GM12875 (cell line): ENCODE data around the gene LHX2.
A peak's percentile ranks its signal among the peaks of the same experiment; 100 is the strongest.

Source experiments
- H3K4me3 ChIP-seq: one replicate; pipeline ENCODE4 v1.5.1; 2011; ENCODE audit warnings: low read depth, low read length, control low read depth
- TF ChIP-seq, protein P1 (sequence below): IDR thresholded peaks from 2 replicates; pipeline ENCODE4 v1.5.1; 2011; ENCODE audit warnings: low read depth, mild to moderate bottlenecking, control low read depth, inconsistent platforms, low read length, moderate library complexity, borderline replicate concordance; ENCODE audit not compliant: insufficient read depth

The LHX2 gene

GRCh38 chr9:124010303-124010664 lies 1.3 kb upstream of the LHX2 start:
- no peak overlapping the region for H3K4me3 ChIP-seq
- TF ChIP-seq, protein P1, sequence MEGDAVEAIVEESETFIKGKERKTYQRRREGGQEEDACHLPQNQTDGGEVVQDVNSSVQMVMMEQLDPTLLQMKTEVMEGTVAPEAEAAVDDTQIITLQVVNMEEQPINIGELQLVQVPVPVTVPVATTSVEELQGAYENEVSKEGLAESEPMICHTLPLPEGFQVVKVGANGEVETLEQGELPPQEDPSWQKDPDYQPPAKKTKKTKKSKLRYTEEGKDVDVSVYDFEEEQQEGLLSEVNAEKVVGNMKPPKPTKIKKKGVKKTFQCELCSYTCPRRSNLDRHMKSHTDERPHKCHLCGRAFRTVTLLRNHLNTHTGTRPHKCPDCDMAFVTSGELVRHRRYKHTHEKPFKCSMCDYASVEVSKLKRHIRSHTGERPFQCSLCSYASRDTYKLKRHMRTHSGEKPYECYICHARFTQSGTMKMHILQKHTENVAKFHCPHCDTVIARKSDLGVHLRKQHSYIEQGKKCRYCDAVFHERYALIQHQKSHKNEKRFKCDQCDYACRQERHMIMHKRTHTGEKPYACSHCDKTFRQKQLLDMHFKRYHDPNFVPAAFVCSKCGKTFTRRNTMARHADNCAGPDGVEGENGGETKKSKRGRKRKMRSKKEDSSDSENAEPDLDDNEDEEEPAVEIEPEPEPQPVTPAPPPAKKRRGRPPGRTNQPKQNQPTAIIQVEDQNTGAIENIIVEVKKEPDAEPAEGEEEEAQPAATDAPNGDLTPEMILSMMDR = no peak

DNA sequence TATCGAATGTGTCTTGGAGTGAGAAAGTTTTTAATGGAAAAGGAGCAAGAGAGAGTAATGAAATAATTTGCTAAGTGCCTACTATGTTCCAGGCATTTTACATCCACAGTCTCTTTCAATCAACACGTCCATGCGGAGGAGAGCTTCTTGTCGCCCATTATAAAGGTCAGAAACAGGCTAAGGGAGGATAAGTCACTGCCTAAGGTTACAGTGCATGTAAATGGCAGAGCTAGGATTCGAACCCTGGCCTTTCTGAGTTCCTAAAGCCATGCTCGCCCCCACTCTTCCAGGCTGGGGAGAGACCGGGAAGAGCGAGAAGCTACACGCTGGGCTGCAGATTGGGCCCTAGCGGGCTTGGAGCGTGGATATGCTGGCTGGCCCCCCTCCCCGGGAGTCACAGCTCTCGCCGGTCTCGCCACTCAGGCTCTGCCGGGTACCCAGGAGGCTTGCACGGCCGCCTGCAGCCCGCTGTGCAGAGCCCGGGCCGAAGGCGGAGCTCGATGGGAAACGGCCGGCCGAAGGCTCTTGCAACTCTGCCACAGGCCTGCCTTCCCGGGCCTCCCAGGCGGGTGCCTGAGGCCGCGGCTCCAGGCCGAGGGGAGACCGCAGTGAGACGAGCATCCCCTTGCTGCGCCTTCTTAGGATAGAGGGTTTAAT lies 775 bp upstream of the LHX2 start:
- TF ChIP-seq, protein P1 = no peak
- no peak overlapping the region for H3K4me3 ChIP-seq

GRCh38 chr9:124012368-124013301 lies 1.1 kb downstream of the LHX2 start:
- TF ChIP-seq, protein P1 = no peak
- peak overlapping the region; percentile 35 for H3K4me3 ChIP-seq

DNA sequence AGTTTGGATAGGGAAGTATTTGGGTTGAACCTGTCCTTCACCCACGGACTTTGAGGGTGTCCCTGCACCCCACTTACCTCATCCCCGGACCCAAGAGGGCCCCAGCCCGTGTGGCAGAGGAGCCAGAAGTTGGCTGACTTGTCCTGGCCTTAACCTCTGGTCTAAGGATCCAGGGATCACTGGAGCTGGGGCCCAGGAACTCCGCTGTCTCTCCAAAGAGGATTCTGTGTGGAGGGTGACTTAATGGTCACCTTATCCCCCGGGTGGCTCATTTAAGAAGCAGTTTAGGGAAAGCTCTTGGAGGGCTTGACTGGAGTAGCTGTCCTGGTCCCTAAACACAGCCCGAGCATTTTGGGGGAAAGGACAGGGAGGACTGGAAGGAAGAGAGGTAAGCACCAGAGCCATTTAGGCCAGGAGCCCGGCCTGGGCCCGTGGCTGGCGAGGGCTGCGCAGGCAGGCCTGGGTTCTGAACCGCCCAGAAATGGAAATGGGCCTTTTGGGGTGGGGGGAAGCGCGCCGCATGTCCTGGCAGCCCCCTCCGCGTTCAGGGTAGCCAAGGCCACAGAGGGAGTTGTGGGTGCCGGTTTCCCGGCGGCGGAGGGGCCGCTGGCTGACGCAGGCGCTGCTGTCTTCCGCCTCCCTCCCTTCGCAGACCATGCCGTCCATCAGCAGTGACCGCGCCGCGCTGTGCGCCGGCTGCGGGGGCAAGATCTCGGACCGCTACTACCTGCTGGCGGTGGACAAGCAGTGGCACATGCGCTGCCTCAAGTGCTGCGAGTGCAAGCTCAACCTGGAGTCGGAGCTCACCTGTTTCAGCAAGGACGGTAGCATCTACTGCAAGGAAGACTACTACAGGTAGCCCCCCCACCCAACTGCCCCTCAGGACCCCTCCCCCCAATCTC lies 2.0 kb downstream of the LHX2 start:
- no peak overlapping the region for H3K4me3 ChIP-seq
- TF ChIP-seq, protein P1 = no peak

DNA sequence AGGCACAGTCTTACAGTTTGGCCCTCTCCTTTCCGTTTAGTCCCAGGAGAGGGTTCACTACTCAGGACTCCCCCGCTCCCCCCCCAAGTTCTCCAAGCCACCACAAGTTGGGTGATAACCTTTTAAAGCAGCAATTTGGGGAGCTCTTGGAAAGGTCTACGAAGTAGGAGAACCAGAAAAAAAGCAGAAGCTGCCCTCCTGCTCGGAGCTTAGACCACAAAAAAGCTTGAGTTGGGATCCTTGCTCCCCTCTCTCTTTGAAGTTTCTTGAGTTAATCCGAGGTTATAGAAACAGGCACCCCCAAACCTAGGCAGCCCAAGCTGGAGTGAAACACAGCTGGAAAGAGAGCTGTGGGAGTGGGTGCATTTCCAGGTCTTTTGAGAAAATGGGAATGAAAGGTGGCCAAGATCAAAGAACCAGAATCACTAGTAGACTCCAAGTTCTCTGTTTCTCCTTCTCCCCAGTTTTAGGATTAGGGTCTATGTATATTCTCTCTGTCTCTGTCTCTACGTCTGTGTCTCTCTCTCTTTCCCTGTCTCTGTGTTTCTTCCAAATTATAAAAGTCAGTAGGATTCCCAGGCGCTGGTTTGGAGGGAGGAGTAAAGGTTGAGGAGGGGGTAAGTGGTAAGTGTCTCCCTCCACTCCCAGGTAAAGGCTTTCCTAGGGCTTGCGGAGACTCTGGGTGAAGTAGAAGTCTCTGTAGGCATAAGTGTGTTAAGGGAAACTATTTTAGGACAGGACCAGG lies 2.8 kb downstream of the LHX2 start:
- no peak overlapping the region for H3K4me3 ChIP-seq
- TF ChIP-seq, protein P1 = no peak

DNA sequence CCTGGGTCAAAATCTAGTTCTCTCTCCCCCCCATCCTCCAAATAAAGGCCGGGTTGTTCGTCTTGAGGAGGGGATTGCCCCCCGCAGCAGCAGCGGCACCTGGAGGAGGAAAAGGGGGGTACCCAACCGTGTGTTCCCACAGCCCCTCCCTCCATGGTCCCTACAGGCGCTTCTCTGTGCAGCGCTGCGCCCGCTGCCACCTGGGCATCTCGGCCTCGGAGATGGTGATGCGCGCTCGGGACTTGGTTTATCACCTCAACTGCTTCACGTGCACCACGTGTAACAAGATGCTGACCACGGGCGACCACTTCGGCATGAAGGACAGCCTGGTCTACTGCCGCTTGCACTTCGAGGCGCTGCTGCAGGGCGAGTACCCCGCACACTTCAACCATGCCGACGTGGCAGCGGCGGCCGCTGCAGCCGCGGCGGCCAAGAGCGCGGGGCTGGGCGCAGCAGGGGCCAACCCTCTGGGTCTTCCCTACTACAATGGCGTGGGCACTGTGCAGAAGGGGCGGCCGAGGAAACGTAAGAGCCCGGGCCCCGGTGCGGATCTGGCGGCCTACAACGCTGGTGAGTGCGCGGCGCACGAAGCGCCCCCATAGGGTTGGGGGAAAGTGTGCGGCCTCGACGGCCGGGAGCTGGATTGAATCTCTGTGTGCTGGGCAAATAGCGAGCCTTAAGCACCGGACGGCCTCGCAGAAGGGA lies 3.5 kb downstream of the LHX2 start:
- H3K4me3 ChIP-seq = no peak overlapping the region
- TF ChIP-seq, protein P1 = no peak
